HG02885 (cell line): ENCODE data around the gene BCKDHA.
A peak's percentile ranks its signal among the peaks of the same experiment; 100 is the strongest.
"Not testable (repeated sequence)": the region's sequence is repeated elsewhere in the genome, so short reads cannot be mapped to it uniquely, and the experiment has no call there.

Source experiments
- ATAC-seq: cut with Tn5 transposase; IDR thresholded peaks from one replicate; pipeline ENCODE4 v1.9.1; 2021; ENCODE audit warnings: mild to moderate bottlenecking; ENCODE audit not compliant: unreplicated experiment, poor library complexity

Gene BCKDHA

DNA sequence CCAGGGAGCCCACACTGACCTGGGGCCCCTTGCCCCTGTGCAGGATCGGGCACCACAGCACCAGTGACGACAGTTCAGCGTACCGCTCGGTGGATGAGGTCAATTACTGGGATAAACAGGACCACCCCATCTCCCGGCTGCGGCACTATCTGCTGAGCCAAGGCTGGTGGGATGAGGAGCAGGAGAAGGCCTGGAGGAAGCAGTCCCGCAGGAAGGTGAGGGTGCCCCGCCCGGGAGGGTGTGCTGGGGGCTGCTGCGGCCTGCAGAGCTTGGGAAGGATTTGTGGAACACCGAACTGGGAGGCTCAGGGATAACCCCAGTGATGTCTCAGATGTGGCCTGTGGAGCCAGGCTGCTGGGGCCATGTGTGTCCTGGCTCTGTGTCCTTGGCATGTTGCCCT is 25.3 kb downstream of the BCKDHA start:
- no peak for ATAC-seq

DNA sequence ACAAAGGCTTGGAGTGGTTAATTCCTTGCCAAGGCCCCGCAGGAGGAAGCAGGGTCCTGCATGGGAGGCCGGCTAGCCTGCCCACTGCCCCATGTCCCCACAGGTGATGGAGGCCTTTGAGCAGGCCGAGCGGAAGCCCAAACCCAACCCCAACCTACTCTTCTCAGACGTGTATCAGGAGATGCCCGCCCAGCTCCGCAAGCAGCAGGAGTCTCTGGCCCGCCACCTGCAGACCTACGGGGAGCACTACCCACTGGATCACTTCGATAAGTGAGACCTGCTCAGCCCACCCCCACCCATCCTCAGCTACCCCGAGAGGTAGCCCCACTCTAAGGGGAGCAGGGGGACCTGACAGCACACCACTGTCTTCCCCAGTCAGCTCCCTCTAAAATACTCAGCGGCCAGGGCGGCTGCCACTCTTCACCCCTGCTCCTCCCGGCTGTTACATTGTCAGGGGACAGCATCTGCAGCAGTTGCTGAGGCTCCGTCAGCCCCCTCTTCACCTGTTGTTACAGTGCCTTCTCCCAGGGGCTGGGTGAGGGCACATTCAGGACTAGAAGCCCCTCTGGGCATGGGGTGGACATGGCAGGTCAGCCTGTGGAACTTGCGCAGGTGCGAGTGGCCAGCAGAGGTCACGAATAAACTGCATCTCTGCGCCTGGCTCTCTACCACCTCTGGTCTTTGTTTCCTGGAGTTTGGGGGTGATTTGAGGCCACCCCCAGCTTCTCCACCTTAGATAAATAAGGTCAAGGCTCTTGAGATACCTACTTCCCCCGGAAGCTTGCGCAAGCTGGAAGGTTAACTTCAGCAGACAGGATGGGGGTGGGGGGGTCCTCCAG is 26.9 kb downstream of the BCKDHA start:
- ATAC-seq, result no peak

DNA sequence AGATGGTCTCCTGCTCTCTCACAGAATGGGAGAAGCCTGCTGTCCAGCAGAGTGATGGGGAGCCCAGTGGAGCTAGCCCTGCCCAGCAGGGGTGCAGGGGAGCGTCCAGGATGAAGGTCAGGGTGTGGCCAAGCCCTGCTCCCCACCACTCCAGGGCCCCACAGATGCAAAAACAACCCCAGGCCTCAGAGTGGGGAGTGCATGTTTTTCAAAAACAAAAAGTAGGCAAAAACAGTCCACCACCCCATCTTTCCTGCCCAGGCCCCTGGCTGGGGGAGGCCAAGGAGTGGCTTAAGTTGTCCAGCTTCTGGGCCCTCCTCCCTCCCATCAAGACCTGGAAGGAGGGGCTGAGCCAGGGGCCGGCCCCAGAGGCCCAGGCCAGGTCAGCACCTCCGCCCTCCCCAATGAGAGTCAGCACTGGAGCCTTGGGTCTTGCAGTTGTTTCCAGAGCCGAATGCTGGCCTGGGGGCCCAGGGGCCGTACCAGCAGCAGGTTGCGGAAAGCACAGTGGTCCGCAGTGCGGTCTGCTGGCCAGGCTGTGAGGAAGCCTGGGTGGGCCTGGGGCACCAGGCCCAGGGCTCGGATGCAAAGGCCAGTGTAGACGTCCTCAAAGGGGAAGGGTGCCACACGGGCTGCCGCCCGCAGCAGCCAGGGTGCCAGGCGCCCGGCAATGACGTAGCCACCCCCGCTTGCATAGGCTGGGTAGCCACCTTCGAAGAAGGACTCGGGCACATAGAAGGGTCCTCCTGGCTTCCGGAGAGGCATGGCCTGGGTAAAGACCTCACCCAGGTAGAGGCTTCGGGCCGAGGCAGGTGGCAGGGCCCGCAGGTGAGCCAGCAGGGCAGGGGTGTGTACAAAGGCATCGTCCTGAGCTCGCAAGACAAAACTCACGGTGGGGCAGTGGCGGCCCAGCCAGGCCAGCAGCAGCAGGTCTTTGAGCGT is 27.8 kb downstream of the BCKDHA start:
- no peak for ATAC-seq

DNA sequence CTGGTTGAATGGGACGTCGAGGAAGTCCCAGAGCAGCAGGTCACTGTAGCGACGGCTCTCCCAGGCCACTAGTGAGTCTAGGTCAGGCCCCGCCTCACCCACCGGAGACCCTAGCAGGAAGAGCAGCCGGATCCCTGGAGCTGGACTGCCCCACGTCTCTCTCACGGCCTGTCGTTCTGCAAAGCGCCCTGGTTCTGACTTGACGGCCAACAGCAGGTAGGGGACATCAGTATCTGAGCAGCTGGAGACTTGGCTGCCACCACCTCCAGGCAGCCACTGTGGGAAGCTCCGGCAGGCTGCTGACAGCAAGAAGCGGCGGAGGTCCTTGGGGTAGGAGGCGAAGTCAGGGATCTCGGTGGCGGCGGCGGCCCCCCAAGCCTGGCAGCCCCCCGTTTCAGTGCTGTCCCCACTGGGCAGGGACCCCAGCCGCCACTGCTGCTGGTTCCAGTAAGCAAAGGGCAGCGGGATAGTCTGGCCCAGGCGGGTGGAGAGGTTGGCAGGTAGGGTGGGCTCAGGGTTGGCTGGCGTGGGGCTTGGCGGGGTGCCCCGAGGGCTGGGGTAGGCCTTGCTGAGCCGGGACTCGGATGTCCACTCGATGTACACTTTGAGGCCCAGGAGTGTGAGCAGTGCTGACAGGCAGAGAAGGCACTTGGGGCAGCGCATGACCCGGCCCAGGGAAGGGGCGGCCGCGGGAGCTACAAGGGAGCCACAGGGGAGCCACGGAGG is 28.7 kb downstream of the BCKDHA start:
- no peak for ATAC-seq

DNA sequence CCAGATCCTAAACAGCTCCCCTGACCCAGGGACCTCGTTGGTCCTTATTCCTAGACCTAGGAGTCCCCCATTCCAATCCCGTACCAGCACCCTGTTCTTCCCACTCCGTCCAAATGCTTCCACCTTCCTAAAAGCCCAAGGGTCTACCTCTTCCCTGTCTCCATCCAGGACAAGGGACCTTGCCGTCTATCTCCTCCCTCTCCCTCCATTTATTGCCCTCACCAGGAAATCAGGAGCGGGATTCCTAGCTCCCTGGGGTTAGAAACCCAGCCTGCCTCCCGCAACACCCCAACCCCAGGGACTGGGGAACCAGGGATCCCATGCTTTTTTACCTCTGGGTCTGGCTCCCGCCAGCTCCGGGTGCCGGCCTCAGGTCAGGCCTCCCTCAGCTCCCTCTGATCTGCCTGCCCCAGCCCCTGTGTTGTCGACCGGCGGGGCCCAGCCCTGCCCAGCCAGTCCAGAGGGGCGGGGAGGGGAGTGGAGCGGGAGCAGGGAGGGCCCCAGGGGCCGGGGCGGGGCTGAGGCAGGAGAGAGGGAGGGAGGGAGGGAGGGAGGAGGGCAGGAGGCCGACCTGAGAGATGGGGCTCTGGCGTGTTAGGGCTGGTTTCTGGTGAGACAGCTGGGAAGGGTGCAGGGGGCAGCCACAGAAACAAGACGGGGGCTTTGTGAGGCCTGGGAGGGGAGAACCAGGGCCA is 29.5 kb downstream of the BCKDHA start, which contains the start of gene B3GNT8:
B3GNT8 (minus strand) TSS at position 423 of the 695 bp plus-strand sequence. CDS start 596 bp downstream, outside the sequence.
- ATAC-seq, result no peak

DNA sequence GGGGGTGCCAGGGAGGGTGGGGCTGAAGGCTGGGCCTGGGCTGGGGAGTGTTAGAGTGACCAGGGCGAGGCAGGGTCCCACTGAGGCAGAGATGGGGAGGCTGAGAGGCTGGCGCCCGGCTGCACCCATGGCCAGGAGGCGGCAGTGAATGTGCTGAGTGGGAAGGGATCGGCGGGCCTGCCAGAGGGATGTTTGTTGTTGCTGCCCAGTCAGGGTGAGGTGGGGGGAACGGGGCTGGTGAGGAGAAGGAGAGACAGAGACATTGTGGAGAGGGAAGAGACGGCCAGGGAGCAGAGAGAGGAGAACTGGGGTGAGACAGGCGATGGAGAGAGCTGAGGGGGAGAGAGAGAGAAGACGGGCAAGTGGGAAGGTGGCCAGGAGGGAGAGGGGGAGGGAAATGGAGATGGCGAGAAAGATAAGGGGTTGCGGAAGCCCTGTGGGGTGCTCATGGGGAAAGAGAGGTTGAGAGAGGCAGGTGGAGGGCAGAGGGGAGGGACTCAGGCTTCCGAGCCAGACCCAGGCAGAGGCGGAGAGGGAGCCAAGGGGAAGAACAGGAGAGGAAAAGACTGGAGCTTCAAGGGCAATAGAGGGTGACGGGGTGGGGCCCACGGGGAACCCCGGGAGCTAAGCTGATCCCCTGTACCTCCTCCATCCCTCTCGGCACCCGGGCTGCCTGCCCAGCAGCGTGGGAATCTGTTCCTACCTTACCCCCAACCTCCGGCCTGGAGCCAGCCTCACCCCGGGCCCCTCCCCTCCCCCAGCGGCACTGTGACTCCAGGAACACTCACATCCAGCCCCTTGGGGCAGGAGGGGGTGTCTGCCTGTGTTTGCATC is 30.2 kb downstream of the BCKDHA start:
- no peak for ATAC-seq

DNA sequence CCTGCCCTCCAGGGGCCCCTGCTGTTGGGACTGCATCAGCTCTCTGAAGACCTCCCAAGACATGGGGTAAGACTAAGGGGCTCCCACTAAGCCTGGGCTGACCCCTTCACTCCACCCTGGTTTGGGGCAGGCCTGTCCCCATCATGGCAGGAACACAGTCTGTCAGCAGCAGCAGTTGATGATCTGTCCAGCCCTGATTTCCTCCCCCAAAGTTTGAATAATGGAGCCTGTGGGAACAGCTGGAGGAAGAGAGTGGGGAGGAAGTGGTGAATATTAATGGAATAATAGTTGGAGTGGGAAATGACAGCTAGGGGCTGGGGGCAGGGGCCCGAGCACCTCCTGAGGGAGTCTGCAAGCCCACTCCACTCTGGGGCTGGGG is 30.9 kb downstream of the BCKDHA start:
- no peak for ATAC-seq

DNA sequence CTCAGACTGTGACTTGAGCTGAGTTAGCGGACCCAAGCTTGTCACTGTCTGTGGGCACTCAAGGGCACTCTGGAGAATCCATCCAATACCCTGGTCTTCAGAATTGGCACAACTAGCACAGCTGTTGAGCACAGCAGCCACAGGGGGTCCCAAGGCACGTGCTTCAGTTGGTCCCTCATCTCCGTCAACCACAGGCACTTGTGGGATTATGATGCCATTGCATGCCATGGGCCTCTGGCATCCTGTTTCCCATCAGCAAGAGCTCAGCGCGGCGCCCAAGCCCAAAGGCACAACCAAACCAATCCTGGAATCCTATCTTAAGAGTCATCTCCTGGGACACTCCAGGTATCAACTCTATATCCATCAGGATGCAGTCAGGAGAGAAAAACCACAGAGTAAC is 33.3 kb downstream of the BCKDHA start:
- ATAC-seq, result no peak

DNA sequence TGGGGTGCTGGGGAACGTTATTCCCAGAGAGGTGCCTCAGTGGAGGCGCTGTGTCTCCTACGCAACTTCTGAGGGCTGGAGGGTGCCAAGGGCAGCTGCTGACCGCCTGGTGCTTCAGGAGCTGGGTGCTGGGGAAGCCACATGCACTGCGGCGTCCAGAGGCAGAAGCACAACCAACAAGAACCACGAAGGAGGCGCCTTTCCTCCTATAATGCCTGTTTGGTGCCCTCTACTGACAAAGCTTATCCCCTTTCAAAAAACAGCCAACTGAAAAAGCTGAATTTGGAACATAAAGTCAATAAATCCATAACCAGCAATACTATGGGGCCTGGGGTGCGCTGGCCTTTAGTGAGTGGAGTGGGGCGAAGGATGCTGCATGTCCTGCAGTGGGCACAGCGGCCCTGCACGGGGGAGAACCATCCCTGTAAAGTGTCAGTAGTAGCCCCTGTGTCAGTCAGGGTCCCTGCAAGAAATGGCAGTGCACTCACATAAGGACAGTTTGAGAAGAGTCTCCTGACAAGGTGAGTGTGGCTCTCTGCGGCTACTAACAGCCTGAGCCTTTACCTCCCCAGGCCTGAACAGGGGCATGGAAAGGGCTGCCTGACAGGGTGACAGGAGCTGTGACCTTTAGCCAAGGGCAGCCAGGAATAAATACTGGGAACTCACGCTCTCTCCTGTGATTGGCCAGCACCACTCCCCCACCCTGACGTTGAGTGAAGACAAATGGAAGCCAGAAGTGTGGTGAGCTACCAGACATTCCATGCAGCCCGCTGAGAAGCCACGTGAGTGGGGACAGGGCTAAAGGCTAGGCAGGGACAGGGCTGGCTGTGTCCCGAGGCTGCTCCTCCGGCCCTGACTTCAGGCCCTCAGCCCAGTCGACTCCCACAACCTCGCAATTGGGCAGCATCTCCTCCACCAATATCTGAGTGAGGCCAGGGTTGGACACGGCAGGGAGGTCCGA is 34.1 kb downstream of the BCKDHA start:
- ATAC-seq, result no peak

DNA sequence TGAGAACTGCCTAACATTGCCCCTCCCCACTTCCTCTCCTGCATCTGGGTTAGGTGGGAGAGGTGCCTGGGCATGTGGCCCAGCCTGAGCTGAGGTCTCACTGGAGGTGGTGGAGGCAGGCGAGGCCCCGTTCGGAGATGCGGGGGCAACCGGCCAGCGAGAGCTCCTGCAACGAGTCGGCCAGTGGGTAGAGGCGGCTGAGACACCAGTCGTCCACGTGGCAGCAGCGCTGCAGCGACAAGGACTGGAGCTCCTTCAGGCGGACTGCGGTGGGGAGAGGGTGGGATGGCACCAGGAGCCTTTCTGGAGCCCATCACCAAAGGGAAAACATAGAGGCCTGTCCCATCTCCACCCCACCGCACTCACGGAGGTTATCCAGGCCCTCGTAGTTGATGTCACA is 35.6 kb downstream of the BCKDHA start:
- ATAC-seq, result no peak

DNA sequence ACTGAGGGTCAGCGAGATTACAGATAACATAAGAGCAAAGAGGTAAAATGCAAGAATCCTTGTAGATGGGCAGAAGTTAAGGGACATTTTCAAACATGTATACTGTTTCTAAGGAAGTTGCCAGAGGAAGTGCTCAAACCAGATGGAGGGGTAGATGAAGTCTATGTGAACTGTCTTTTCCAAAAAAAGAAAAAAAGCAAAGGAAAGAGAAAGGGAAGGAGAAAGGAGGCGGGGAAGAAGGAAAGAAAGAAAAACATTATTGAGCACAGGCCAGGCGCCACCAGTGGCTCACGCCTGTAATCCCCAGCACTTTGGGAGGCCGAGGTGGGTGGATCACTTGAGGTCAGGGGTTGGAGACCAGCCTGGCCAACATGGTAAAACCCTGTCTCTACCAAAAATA is 36.8 kb downstream of the BCKDHA start:
- no peak for ATAC-seq

DNA sequence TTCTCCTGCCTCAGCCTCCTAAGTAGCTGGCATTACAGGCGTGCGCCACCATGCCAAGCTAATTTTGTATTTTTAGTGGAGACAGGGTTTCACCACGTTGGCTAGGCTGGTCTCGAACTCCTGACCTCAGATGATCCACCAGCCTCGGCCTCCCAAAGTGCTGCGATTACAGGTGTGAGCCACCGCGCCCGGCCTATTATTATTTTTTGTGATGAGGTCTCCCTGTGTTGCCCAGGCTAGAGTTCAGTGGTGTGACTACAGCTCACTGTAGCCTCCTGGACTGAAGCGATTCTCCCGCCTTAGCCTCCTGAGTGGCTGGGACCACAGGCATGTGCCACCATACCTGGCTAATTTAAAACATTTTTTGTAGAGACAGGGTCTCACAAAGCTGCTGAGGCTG is 37.8 kb downstream of the BCKDHA start:
- not testable (repeated sequence) for ATAC-seq

DNA sequence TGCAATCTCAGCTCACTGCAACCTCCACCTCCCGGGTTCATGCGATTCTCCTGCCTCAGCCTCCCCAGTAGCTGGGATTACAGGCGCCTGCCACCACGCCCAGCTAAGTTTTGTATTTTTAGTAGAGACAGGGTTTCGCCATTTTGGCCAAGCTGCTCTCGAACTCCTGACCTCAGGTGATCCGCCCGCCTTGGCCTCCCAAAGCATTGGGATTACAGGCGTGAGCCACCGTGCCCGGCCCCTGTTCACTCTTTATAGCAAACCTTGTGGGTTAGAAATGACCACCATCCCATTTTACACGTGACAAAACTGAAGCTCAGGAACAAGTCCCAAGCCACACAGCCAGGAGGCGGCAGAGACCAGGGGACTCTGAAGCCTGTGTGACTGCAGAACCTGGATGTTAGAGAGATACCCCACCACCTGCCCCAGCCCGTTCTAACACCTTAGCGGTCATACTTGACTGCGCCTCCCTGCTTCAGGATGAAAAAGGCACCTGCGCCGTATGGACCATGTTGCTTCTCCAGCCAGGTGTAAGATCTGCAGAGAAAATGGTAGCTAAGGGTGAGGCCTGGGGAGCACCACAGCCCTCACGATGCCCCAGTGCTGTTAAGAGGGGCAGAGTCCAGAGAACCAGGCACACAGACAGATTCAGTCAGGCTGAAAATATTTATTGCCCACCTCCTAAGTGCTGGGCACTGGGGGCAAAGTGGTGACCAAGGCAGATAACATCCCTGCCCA is 38.5 kb downstream of the BCKDHA start:
- no peak for ATAC-seq

DNA sequence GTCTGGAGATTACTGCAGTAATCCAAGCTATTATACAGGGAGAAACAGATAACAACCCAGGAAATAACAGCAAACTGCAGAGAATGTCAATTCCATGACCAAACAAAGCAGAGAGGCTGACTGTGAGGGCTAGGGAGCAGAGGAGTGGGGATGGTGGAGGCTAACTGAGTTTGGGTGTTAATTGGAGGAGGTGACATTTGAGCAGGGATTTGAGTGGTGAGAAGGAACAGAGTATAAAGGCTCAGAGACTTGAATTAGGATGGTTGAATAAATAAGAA is 39.0 kb downstream of the BCKDHA start:
- ATAC-seq, result no peak

DNA sequence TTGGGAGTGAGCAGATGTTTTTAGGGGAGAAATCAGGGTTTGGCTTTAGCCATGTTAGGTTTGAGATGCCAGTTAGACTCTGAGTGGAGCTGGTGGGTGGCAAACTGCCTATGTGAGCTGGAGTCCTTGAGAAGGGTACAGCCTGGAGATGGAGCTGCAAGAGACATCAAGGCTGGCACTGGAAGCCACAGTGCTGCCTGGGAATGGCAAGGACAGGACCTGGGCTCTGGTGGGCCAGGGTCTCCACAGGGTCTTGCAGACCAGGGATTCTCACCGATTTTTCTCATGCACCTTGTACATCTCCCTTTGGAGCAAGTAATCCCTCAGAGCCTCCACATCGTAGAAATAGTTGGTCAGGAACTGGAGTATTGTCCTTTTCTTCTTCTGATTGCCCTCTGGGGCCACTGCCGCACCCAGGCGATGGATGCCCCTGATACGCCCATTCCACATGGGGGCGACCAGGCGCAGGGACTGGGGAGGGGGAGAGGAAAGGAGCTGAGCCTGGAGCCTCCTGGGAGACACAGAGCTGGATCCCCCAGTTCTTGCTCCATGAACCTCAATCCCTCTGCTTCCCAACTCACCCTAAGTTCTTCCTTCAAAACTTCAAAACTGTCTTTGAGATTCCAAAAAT is 40.4 kb downstream of the BCKDHA start:
- no peak for ATAC-seq

DNA sequence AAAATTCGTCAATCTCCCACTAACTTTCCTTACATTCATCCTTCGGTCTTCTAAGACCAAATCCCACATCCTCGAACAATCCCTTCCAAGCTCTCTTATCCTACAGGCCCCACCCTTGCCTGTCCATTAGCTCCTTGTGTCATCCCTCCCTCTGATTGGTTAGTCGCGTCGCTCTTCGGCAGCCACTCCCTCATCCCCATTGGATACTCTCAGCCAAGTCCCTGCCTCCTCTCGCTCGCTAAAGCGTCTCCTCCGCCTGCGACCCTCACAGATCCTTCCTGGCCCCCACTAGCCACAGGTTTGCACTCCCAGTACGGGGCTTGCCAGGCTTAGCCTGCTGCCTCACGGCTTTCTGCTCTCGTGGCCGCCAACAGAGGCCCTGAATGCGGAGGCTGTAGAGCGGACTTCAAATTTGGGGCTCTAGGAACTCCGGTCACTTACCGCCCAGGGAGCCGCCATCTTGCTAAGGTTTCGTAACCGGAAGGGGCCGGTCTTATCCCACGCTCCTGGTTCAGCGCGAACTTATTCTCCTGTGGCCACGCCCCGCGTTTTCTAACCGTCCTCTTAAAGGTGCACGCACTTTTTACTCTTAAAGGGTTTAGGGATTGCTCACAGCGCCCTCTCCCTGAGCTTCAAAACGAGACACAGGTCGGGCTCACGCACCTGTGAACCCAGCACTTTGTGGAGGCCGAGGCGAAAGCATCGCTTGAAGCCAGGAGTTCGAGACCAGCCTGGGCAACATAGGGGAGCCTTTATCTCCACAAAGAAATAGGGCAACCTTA is 42.0 kb downstream of the BCKDHA start, which contains the start of gene DMAC2:
DMAC2 (minus strand) TSS at position 472 of the 782 bp plus-strand sequence; CDS start at position 459, 13 bp downstream.
- peak; percentile 94 for ATAC-seq
